HFFc6 (cell line): Measurements from ENCODE around the gene DICER1. TPM values are rescaled to one million over a fixed set of nuclear protein-coding genes. Genes with fewer than 3 reads are reported as not detected.

Experiments used
- DNase-seq: peaks from one replicate; pipeline ENCODE4 v3.0.0-alpha.2; 2018
- H3K27ac Mint-ChIP-seq: 2 replicates; pipeline ENCODE4 v1.8.0; 2020; ENCODE audit warnings: mild to moderate bottlenecking, mixed read lengths
- H3K27me3 Mint-ChIP-seq: 2 replicates; pipeline ENCODE4 v1.8.0; 2021; ENCODE audit warnings: mild to moderate bottlenecking, moderate library complexity, mixed read lengths; ENCODE audit not compliant: insufficient read depth
- H3K36me3 Mint-ChIP-seq: 2 replicates; pipeline ENCODE4 v1.8.0; 2021; ENCODE audit warnings: low read depth, mixed read lengths
- H3K4me1 Mint-ChIP-seq: 2 replicates; pipeline ENCODE4 v1.8.0; 2020; ENCODE audit warnings: low read depth, mixed read lengths
- H3K4me3 Mint-ChIP-seq: 2 replicates; pipeline ENCODE4 v1.8.0; 2020; ENCODE audit warnings: mild to moderate bottlenecking, moderate library complexity, mixed read lengths
- H3K9me3 Mint-ChIP-seq: 2 replicates; pipeline ENCODE4 v1.8.0; 2020; ENCODE audit warnings: mild to moderate bottlenecking, mixed read lengths
- CTCF ChIP-seq: fragments of 200-600 bp; sonication (generic); IDR thresholded peaks from 2 replicates; pipeline ENCODE4 v1.5.0; 2021; ENCODE audit warnings: antibody characterized with exemption, mild to moderate bottlenecking
- total RNA-seq, 6 experiments: library from RNA; stranded (reverse); fragmentation: NEBNext Ultra II Directional; extraction: Animal tissue kit (Norgen Biotek cat#: 25700); gene quantifications; 2 replicates in 1 of 6; 3 replicates in 5 of 6; pipeline ENCODE4 v1.2.3, GENCODE V29; 2021

Gene DICER1
- total RNA-seq, 6 experiments from 2014 or later = 34.0 to 40.0 (median 37.6) TPM

GRCh38 chr14:95190346-95190840, 33.1 kb upstream of the DICER1 start:
- Mint-ChIP-seq H3K9me3 (peaks cover 12% of the 10 kb centered on the region), H3K4me3 (no peak overlapping the region), H3K27me3 (peaks cover 3% of the 10 kb centered on the region), H3K27ac (no peak overlapping the region), H3K36me3 (no peaks in the 10 kb centered on the region), H3K4me1 (no peaks in the 10 kb centered on the region)
- TF ChIP-seq CTCF = no peak
- no peak for DNase-seq

- Mint-ChIP-seq H3K27ac (no peak overlapping the region), H3K4me1 (no peaks in the 10 kb centered on the region), H3K27me3 (peaks cover 3% of the 10 kb centered on the region), H3K4me3 (no peak overlapping the region), H3K36me3 (no peaks in the 10 kb centered on the region), H3K9me3 (peaks cover 12% of the 10 kb centered on the region)
- no peak for DNase-seq
- TF ChIP-seq CTCF = no peak
Measured at GRCh38 chr14:95189367-95190132, 32.2 kb upstream of the DICER1 start.

GRCh38 chr14:95188380-95188779, 31.1 kb upstream of the DICER1 start:
- no peak overlapping the region for H3K4me3 Mint-ChIP-seq
- no peak for TF ChIP-seq CTCF
- H3K9me3 Mint-ChIP-seq = peaks cover 12% of the 10 kb centered on the region
- no peaks in the 10 kb centered on the region for H3K36me3 Mint-ChIP-seq
- no peaks in the 10 kb centered on the region for H3K4me1 Mint-ChIP-seq
- no peak for DNase-seq
- peaks cover 3% of the 10 kb centered on the region for H3K27me3 Mint-ChIP-seq
- H3K27ac Mint-ChIP-seq = no peak overlapping the region

GRCh38 chr14:95185767-95186392, 28.6 kb upstream of the DICER1 start:
- DNase-seq = no peak
- Mint-ChIP-seq H3K4me1 (no peaks in the 10 kb centered on the region), H3K27me3 (peaks cover 3% of the 10 kb centered on the region), H3K36me3 (no peaks in the 10 kb centered on the region), H3K27ac (no peak overlapping the region), H3K4me3 (no peak overlapping the region), H3K9me3 (peaks cover 12% of the 10 kb centered on the region)
- TF ChIP-seq CTCF = no peak

GRCh38 chr14:95185033-95185766, 27.9 kb upstream of the DICER1 start:
- H3K4me1 Mint-ChIP-seq = no peaks in the 10 kb centered on the region
- no peak for TF ChIP-seq CTCF
- H3K27ac Mint-ChIP-seq = no peak overlapping the region
- H3K9me3 Mint-ChIP-seq = peaks cover 12% of the 10 kb centered on the region
- H3K36me3 Mint-ChIP-seq = no peaks in the 10 kb centered on the region
- H3K4me3 Mint-ChIP-seq = no peak overlapping the region
- peaks cover 3% of the 10 kb centered on the region for H3K27me3 Mint-ChIP-seq
- DNase-seq = no peak
